Fibroblast of the aortic adventitia (primary cell): ENCODE data around the gene GSK3B. TPM values are rescaled to one million over a fixed set of nuclear protein-coding genes. Genes with fewer than 3 reads are reported as not detected.

Experiments
- DNase-seq: peaks from one replicate; pipeline ENCODE4 v3.0.0-alpha.2; 2010; ENCODE audit warnings: low read depth
- H3K4me3 ChIP-seq: 2 replicates; pipeline ENCODE4 v1.5.1; 2011; ENCODE audit warnings: low read depth, mild to moderate bottlenecking, control low read depth, low read length, moderate library complexity
- CTCF ChIP-seq: IDR thresholded peaks from 2 replicates; pipeline ENCODE4 v1.5.1; 2011; ENCODE audit warnings: mild to moderate bottlenecking, low read length, control low read depth, inconsistent platforms; ENCODE audit not compliant: insufficient read depth
- total RNA-seq: library from RNA; depleted of rRNA; stranded (reverse); fragments of >200 nt; gene quantifications from 2 replicates; pipeline ENCODE4 v1.2.3, GENCODE V29; 2012; ENCODE audit warnings: low replicate concordance

Gene GSK3B
- total RNA-seq, 1 donor, result 74.1 TPM

- no peak overlapping the region for H3K4me3 ChIP-seq
- DNase-seq, result no peak
Measured at GRCh38 chr3:119817583-119818363, 276.5 kb downstream of the GSK3B start.

GRCh38 chr3:119817071-119817470, 277.2 kb downstream of the GSK3B start:
- no peak for TF ChIP-seq CTCF
- H3K4me3 ChIP-seq, result no peak overlapping the region
- no peak for DNase-seq

More at GRCh38 chr3:119817583-119818363, 276.5 kb downstream of the GSK3B start:
- TF ChIP-seq CTCF, result no peak

- TF ChIP-seq CTCF, result no peak
- no peak for DNase-seq
Measured at GRCh38 chr3:119815716-119816115, 278.5 kb downstream of the GSK3B start.

GRCh38 chr3:119812491-119813058, 281.7 kb downstream of the GSK3B start:
- DNase-seq, result no peak
- no peak for TF ChIP-seq CTCF
- no peak overlapping the region for H3K4me3 ChIP-seq

More at GRCh38 chr3:119815716-119816115, 278.5 kb downstream of the GSK3B start:
- H3K4me3 ChIP-seq, result no peak overlapping the region

- H3K4me3 ChIP-seq, result peak overlapping the region; percentile 53
- peak; percentile 16 for DNase-seq
- TF ChIP-seq CTCF, result no peak
Measured at GRCh38 chr3:119810018-119810435, 284.2 kb downstream of the GSK3B start.

- no peak for TF ChIP-seq CTCF
- H3K4me3 ChIP-seq, result peak overlapping the region; percentile 53
Measured at GRCh38 chr3:119809249-119810017, 284.8 kb downstream of the GSK3B start.

More at GRCh38 chr3:119809249-119810017, 284.8 kb downstream of the GSK3B start:
- no peak for DNase-seq
